ENCODE measurements around the gene ERCC2.

DNA sequence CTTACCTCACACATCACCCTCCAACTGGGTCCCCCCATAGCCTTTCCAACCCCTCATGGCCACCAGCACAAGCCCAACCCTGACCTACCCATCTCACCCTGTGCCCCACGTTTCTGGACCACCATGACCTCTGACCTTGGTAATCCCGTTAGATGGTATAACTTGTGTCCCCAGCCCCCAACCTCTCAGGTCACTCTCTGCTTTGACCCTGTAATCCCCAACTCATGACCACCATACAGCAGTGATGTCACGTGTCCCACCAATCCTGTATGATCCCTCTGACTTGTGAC, 21.3 kb downstream of the ERCC2 start:
- TF ChIP-seq, protein P1, sequence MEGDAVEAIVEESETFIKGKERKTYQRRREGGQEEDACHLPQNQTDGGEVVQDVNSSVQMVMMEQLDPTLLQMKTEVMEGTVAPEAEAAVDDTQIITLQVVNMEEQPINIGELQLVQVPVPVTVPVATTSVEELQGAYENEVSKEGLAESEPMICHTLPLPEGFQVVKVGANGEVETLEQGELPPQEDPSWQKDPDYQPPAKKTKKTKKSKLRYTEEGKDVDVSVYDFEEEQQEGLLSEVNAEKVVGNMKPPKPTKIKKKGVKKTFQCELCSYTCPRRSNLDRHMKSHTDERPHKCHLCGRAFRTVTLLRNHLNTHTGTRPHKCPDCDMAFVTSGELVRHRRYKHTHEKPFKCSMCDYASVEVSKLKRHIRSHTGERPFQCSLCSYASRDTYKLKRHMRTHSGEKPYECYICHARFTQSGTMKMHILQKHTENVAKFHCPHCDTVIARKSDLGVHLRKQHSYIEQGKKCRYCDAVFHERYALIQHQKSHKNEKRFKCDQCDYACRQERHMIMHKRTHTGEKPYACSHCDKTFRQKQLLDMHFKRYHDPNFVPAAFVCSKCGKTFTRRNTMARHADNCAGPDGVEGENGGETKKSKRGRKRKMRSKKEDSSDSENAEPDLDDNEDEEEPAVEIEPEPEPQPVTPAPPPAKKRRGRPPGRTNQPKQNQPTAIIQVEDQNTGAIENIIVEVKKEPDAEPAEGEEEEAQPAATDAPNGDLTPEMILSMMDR (IDR thresholded peaks at IDR 0.05) = no peak
- no peak for TF ChIP-seq POLR2A (IDR thresholded peaks at IDR 0.05)

Measured in ovary (tissue), 3 donors.